Epithelial cell of esophagus (primary cell): Measurements from ENCODE around the gene ZDHHC9.
A peak's percentile ranks its signal among the peaks of the same experiment; 100 is the strongest.

ENCODE experiments used
- DNase-seq: peaks from one replicate; pipeline ENCODE4 v3.0.0; 2010; ENCODE audit warnings: low read depth
- H3K4me3 ChIP-seq: 2 replicates; pipeline ENCODE4 v1.5.1; 2011; ENCODE audit warnings: mild to moderate bottlenecking, low read length, control low read depth
- CTCF ChIP-seq: IDR thresholded peaks from 2 replicates; pipeline ENCODE4 v1.5.1; 2011; ENCODE audit warnings: low read depth, mild to moderate bottlenecking, low read length, control low read depth, inconsistent platforms; ENCODE audit not compliant: insufficient read depth; ENCODE audit errors: missing control alignments

Gene ZDHHC9

DNA sequence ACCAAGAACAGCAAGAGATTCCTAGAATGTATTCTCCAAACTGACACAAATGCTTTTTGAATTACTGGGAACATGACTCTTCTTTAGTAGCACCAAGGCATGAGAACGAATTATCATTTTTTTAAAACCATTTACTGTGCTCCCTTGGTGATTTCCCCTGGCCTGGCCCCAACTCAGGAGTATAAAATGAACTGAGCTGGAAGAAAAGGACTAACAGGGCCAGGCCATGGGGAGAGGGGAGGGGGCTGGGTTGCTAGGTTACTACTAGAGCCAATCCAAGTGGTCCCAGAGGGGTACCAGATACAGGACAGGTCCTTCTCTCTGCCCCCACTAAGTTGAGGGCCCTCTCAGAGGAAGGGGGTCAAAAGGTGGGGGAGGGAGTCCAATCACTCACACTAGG lies 40.8 kb downstream of the ZDHHC9 start:
- DNase-seq = no peak

GRCh38 chrX:129800186-129800585 lies 43.5 kb downstream of the ZDHHC9 start:
- no peak for TF ChIP-seq CTCF
- DNase-seq = no peak
- no peak overlapping the region for H3K4me3 ChIP-seq

More for the DNA sequence above, 40.8 kb downstream of the ZDHHC9 start:
- no peak overlapping the region for H3K4me3 ChIP-seq
- TF ChIP-seq CTCF = no peak

- no peak overlapping the region for H3K4me3 ChIP-seq
- no peak for TF ChIP-seq CTCF
- DNase-seq = peak; percentile 7
Measured at GRCh38 chrX:129798888-129799287, 44.8 kb downstream of the ZDHHC9 start.

DNA sequence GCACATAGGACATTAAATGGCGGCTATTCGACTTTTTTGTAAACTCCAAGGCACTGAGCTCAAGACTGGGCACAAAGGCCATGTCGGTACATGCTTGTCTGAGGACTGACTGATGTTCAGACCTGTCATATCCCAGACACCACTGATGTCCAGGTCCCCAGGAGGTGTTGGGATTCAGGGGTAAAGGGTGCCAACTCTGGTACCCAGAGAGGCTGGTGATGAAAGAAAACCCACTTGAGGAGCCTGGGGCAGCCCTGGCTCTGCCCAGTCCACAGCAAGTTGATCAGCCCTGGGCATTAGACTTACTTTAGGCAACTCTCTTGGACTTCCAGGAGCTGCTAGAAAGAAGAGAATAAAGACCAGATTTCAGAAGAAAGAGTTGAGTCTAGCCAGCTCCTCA lies 45.2 kb downstream of the ZDHHC9 start:
- H3K4me3 ChIP-seq = no peak overlapping the region
- DNase-seq = no peak
- TF ChIP-seq CTCF = no peak

- TF ChIP-seq CTCF = no peak
- DNase-seq = no peak
Measured at GRCh38 chrX:129797251-129797906, 46.3 kb downstream of the ZDHHC9 start.

GRCh38 chrX:129795584-129795983 lies 48.1 kb downstream of the ZDHHC9 start:
- TF ChIP-seq CTCF = no peak
- no peak overlapping the region for H3K4me3 ChIP-seq
- DNase-seq = no peak

More at GRCh38 chrX:129797251-129797906, 46.3 kb downstream of the ZDHHC9 start:
- H3K4me3 ChIP-seq = no peak overlapping the region

DNA sequence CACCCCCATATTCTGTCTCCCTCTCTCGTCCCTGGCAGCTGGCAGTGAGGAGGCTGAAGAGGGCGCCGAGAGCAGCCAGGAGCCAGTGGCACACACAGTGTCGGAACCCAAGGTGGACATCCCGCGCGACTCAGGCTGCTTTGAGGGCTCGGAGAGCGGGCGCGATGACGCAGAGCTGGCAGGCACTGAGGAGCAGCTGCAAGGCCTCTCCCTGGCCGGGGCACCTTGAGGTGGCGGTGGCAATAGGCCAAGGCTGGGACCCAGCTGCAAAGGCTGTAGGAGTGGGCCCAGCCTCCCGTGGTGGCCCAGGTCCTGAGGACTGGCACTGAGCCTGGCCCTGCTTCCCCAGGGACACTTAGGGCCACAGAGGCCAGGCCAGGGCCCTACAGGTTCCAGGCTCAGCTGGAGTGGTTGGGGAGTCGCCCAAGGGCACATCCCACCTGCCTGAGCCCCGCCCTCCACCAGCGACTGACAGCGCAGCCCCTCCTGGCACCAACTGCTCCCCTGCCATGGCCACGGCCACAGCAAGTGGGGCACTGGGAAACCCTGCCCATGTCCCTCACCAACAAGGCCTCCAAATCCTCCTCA lies 50.0 kb downstream of the ZDHHC9 start:
- no peak for DNase-seq
- no peak for TF ChIP-seq CTCF
- no peak overlapping the region for H3K4me3 ChIP-seq
